Measurements from ENCODE around the gene IFFO2.

DNA sequence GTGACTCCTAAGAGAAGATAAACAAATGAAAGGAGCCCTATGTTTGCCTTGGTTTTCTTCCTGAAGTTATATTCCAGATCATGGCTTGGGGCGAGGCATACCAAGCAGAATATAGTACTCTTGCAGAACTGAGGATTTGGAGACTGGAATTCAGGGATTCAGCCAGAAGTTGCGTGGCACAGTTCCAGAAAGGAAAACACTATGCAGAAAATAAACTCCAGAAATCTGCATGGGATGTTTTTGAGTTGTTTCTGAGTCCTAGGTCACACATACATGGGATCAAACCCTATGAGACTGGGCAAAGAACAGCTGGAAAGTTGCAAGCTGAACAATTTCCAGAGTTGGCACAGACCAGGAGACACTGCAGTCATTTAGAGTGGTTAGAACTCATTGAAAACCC, 42.9 kb upstream of the IFFO2 start:
- no peak for TF ChIP-seq CTCF (IDR thresholded peaks at IDR 0.05)
- no peak for TF ChIP-seq POLR2A (IDR thresholded peaks at IDR 0.05)
